DOHH2 (cell line): ENCODE results near the gene ARMH2.

Experiments used
- CTCF ChIP-seq: fragments of 200-600 bp; sonication (generic); IDR thresholded peaks from one replicate; pipeline ENCODE4 v1.5.1; 2014; ENCODE audit warnings: antibody characterized with exemption, mild to moderate bottlenecking, low read depth, low read length; ENCODE audit not compliant: poor library complexity, severe bottlenecking
- EZH2phosphoT487 ChIP-seq: fragments of 200-600 bp; sonication (generic); IDR thresholded peaks from 2 replicates; pipeline ENCODE4 v1.6.1; 2017; ENCODE audit warnings: borderline replicate concordance, mild to moderate bottlenecking, antibody characterized with exemption, low read length, moderate library complexity, mixed read lengths

- TF ChIP-seq CTCF = no peak
- no peak for TF ChIP-seq EZH2phosphoT487
Observed at GRCh38 chr6:24757611-24758010, 41.1 kb downstream of the ARMH2 start.
